ENCODE results near the gene PWP2. TPM values are rescaled to one million over a fixed set of nuclear protein-coding genes. Genes with fewer than 3 reads are reported as not detected.

Gene PWP2
- total and polyA plus RNA-seq, 2 donors (not counting 3 experiments of a cell fraction or from before 2014, with no cell fraction given) = 5.1 to 31.8 TPM

DNA sequence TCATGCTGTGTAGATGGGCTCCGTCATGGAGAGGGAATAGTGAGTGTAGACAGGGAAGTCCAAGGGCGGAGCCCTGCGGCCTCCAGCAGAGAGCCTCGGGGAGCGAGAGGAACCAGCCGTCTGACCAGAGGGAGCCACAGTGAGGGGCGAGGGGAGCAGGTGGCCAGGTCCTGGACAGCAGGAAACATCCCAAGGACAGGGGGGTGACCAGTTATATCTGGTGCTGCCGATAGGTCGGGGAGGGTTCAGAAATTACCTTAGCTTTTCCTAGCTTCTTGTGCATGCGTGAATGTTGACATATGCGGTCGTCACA lies 48.6 kb upstream of the PWP2 start:
- H3K79me2 ChIP-seq (ENCODE audit: control insufficient read depth, insufficient read depth, low read length) = peaks cover 7% of the 10 kb centered on the region
- no peak overlapping the region for H3K9ac ChIP-seq (replicated peaks; ENCODE audit: extremely low read depth, insufficient read depth, low read length)
- no peak for TF ChIP-seq POLR2AphosphoS5 (IDR thresholded peaks at IDR 0.05; ENCODE audit: insufficient read depth, low read depth, low read length)
- TF ChIP-seq, protein P1, sequence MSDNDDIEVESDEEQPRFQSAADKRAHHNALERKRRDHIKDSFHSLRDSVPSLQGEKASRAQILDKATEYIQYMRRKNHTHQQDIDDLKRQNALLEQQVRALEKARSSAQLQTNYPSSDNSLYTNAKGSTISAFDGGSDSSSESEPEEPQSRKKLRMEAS (IDR thresholded peaks at IDR 0.05; ENCODE audit: insufficient read depth, insufficient read length) = no peak
- TF ChIP-seq JUN (IDR thresholded peaks at IDR 0.05; ENCODE audit: borderline replicate concordance, insufficient read depth, insufficient read length, low read depth) = no peak
- no peak for TF ChIP-seq POLR2A (IDR thresholded peaks at IDR 0.05; ENCODE audit: low read depth, low read length)
- no peak for TF ChIP-seq EZH2 (IDR thresholded peaks at IDR 0.05; ENCODE audit: borderline replicate concordance, low read depth, low read length, severe bottlenecking)
- no peak for TF ChIP-seq FOS (IDR thresholded peaks at IDR 0.05; ENCODE audit: borderline replicate concordance, insufficient read depth, low read length)
- TF ChIP-seq, protein P2, sequence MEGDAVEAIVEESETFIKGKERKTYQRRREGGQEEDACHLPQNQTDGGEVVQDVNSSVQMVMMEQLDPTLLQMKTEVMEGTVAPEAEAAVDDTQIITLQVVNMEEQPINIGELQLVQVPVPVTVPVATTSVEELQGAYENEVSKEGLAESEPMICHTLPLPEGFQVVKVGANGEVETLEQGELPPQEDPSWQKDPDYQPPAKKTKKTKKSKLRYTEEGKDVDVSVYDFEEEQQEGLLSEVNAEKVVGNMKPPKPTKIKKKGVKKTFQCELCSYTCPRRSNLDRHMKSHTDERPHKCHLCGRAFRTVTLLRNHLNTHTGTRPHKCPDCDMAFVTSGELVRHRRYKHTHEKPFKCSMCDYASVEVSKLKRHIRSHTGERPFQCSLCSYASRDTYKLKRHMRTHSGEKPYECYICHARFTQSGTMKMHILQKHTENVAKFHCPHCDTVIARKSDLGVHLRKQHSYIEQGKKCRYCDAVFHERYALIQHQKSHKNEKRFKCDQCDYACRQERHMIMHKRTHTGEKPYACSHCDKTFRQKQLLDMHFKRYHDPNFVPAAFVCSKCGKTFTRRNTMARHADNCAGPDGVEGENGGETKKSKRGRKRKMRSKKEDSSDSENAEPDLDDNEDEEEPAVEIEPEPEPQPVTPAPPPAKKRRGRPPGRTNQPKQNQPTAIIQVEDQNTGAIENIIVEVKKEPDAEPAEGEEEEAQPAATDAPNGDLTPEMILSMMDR (IDR thresholded peaks at IDR 0.05; ENCODE audit: extremely low read depth in 1 of 2, insufficient read depth in 1 of 2, low read depth in 1 of 2, low read length in 2 of 2) = no peak
- no peak for TF ChIP-seq GATA2 (IDR thresholded peaks at IDR 0.05; ENCODE audit: insufficient read depth, insufficient read length, low read depth, low read length)
- TF ChIP-seq MYC (IDR thresholded peaks at IDR 0.05; ENCODE audit: low read depth, low read length) = no peak
- intact Hi-C loops (cut with micrococcal nuclease) = no loop called here
- H3K27ac ChIP-seq (ENCODE audit: insufficient read depth, low read depth, low read length) = no peak overlapping the region
- no peak overlapping the region for H3K4me2 ChIP-seq (ENCODE audit: insufficient read depth, low read length)
- DNase-seq (ENCODE audit: low read depth, low spot score) = no peak
- peaks cover 19 to 20% of the 10 kb centered on the region in 2 experiments for H3K36me3 ChIP-seq (ENCODE audit: control insufficient read depth in 2 of 2, extremely low read depth in 1 of 2, insufficient read depth in 2 of 2, low read length in 2 of 2)
- CTCF ChIA-PET = interaction anchor here (0.8 kb wide), 1 partner anchor 20 kb away, joined by 3 read pairs; no protein-coding TSS in a partner anchor
- H2AFZ ChIP-seq (ENCODE audit: low read depth, low read length) = no peak overlapping the region
- no TSS peak for BruUV-seq (replicated peaks)
- no peaks in the 10 kb centered on the region for H3K4me1 ChIP-seq (ENCODE audit: control insufficient read depth, extremely low read depth, insufficient read depth, low read length)
- POLR2A ChIA-PET = no interaction called here
- H4K20me1 ChIP-seq (replicated peaks; ENCODE audit: control insufficient read depth, extremely low read depth, insufficient read depth, low read length) = no peaks in the 10 kb centered on the region
- H3K9me1 ChIP-seq (replicated peaks; ENCODE audit: control insufficient read depth, extremely low read depth, insufficient read depth, low read length) = no peaks in the 10 kb centered on the region
- no peak for FAIRE-seq
- dilution Hi-C loops (cut with MboI; ENCODE audit: extremely low pct_ligation_motif_present, low sequenced_read_pairs) = no loop called here
- no peak overlapping the region for H3K4me3 ChIP-seq (replicated peaks in 1 of 3; ENCODE audit: insufficient read depth in 1 of 3, low read depth in 1 of 3, low read length in 3 of 3)
- no peaks in the 10 kb centered on the region for H3K9me3 ChIP-seq (replicated peaks; ENCODE audit: control insufficient read depth, insufficient read depth, low read length)
- no peaks in the 10 kb centered on the region for H3K27me3 ChIP-seq (ENCODE audit: control insufficient read depth in 2 of 2, insufficient read depth in 2 of 2, low read length in 2 of 2)

Measured in endothelial cell of umbilical vein (primary cell).